Measurements from ENCODE around the gene GDF3.

DNA sequence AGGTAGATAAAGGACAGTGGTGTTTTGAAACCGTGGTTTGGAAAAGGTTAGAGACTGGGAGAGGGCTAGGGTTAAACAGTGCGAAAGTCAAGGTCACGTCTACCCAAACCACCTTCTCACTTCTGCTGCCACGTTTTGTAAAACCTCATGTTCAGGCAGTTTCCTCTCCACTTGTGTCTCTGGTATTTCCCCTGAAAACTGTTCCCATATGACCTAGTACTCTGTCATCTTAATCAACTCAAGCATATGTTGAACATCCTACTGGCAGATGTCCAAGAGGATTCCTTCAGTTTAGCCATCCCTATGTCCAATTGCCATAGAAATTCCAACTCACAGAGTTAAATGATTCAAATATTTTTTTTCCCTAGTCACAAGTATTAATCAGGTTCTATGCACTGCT lies 34.2 kb upstream of the GDF3 start:
- no peak for TF ChIP-seq EZH2phosphoT487 (IDR thresholded peaks at IDR 0.05; ENCODE audit: low read depth, severe bottlenecking, unreplicated experiment)
- TF ChIP-seq, protein P1, sequence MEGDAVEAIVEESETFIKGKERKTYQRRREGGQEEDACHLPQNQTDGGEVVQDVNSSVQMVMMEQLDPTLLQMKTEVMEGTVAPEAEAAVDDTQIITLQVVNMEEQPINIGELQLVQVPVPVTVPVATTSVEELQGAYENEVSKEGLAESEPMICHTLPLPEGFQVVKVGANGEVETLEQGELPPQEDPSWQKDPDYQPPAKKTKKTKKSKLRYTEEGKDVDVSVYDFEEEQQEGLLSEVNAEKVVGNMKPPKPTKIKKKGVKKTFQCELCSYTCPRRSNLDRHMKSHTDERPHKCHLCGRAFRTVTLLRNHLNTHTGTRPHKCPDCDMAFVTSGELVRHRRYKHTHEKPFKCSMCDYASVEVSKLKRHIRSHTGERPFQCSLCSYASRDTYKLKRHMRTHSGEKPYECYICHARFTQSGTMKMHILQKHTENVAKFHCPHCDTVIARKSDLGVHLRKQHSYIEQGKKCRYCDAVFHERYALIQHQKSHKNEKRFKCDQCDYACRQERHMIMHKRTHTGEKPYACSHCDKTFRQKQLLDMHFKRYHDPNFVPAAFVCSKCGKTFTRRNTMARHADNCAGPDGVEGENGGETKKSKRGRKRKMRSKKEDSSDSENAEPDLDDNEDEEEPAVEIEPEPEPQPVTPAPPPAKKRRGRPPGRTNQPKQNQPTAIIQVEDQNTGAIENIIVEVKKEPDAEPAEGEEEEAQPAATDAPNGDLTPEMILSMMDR (IDR thresholded peaks at IDR 0.05; ENCODE audit: poor library complexity), result no peak

Data from hepatocyte (in vitro differentiated cells).